Effector memory CD8-positive, alpha-beta T cell (primary cell): Measurements from ENCODE around the gene FAM170B.

ENCODE experiments used
- ATAC-seq: fragments of 150-1000 bp; cut with Tn5 transposase; replicated peaks from 2 replicates; pipeline ENCODE4 v1.10.0; 2021; ENCODE audit warnings: mild to moderate bottlenecking, moderate library complexity
- DNase-seq, 3 experiments: peaks; one replicate each; pipeline ENCODE4 v3.0.0; 2021
- H3K27ac Mint-ChIP-seq, 2 donors: one replicate each; pipeline ENCODE4 v1.8.0; 2022; ENCODE audit warnings: mild to moderate bottlenecking in 2 of 2, mixed read lengths in 2 of 2, moderate library complexity in 2 of 2
- H3K27me3 Mint-ChIP-seq, 2 donors: one replicate each; pipeline ENCODE4 v1.8.0; 2022; ENCODE audit warnings: mixed read lengths in 2 of 2
- H3K36me3 Mint-ChIP-seq: one replicate; pipeline ENCODE4 v1.8.0; 2022; ENCODE audit warnings: mild to moderate bottlenecking, moderate library complexity, mixed read lengths; ENCODE audit not compliant: insufficient read depth
- H3K4me1 Mint-ChIP-seq, 2 donors: one replicate each; pipeline ENCODE4 v1.8.0; 2022; ENCODE audit warnings: low read depth in 2 of 2, mixed read lengths in 2 of 2
- H3K4me3 Mint-ChIP-seq, 2 donors: one replicate each; pipeline ENCODE4 v1.8.0; 2022; ENCODE audit warnings: mild to moderate bottlenecking in 2 of 2, mixed read lengths in 2 of 2, moderate library complexity in 2 of 2
- H3K9me3 Mint-ChIP-seq, 2 donors: one replicate each; pipeline ENCODE4 v1.8.0; 2022; ENCODE audit warnings: mixed read lengths in 2 of 2

The FAM170B gene

GRCh38 chr10:49173853-49174252 lies 40.0 kb upstream of the FAM170B start:
- no peak for DNase-seq
- H3K9me3 Mint-ChIP-seq, result no peaks in the 10 kb centered on the region

GRCh38 chr10:49173201-49173772 lies 39.5 kb upstream of the FAM170B start:
- no peak for DNase-seq
- Mint-ChIP-seq H3K36me3 (no peaks in the 10 kb centered on the region), H3K4me1 (peaks cover 39 to 41% of the 10 kb centered on the region in 2 donors), H3K4me3 (no peak overlapping the region), H3K9me3 (no peaks in the 10 kb centered on the region), H3K27me3 (no peaks in the 10 kb centered on the region), H3K27ac (peak overlapping the region in 1 of 2 donors; percentile 71)
- no peak for ATAC-seq

More at GRCh38 chr10:49173853-49174252, 40.0 kb upstream of the FAM170B start:
- H3K36me3 Mint-ChIP-seq, result no peaks in the 10 kb centered on the region
- H3K27ac Mint-ChIP-seq, result peak overlapping the region; percentile 52 to 71
- ATAC-seq, result no peak
- H3K27me3 Mint-ChIP-seq, result no peaks in the 10 kb centered on the region
- H3K4me3 Mint-ChIP-seq, result no peak overlapping the region
- H3K4me1 Mint-ChIP-seq, result peaks cover 42 to 46% of the 10 kb centered on the region in 2 donors

GRCh38 chr10:49172777-49173132 lies 38.9 kb upstream of the FAM170B start:
- ATAC-seq (no peak), DNase-seq (no peak)
- no peaks in the 10 kb centered on the region for H3K36me3 Mint-ChIP-seq
- peaks cover 35 to 41% of the 10 kb centered on the region in 2 donors for H3K4me1 Mint-ChIP-seq
- H3K27ac Mint-ChIP-seq, result peak overlapping the region in 1 of 2 donors; percentile 71
- H3K27me3 Mint-ChIP-seq, result no peaks in the 10 kb centered on the region
- H3K9me3 Mint-ChIP-seq, result no peaks in the 10 kb centered on the region
- H3K4me3 Mint-ChIP-seq, result no peak overlapping the region

GRCh38 chr10:49172061-49172776 lies 38.4 kb upstream of the FAM170B start:
- peaks cover 30 to 37% of the 10 kb centered on the region in 2 donors for H3K4me1 Mint-ChIP-seq
- no peak overlapping the region for H3K4me3 Mint-ChIP-seq
- no peak for ATAC-seq
- peak overlapping the region in 1 of 2 donors; percentile 71 for H3K27ac Mint-ChIP-seq
- no peaks in the 10 kb centered on the region for H3K36me3 Mint-ChIP-seq
- H3K27me3 Mint-ChIP-seq, result no peaks in the 10 kb centered on the region
- no peaks in the 10 kb centered on the region for H3K9me3 Mint-ChIP-seq
- no peak for DNase-seq

GRCh38 chr10:49171326-49172060 lies 37.7 kb upstream of the FAM170B start:
- no peak overlapping the region for H3K4me3 Mint-ChIP-seq
- peak overlapping the region in 1 of 2 donors; percentile 53 for H3K27ac Mint-ChIP-seq
- peaks cover 28 to 34% of the 10 kb centered on the region in 2 donors for H3K4me1 Mint-ChIP-seq
- no peak for ATAC-seq
- no peaks in the 10 kb centered on the region for H3K9me3 Mint-ChIP-seq
- no peaks in the 10 kb centered on the region for H3K36me3 Mint-ChIP-seq
- no peaks in the 10 kb centered on the region for H3K27me3 Mint-ChIP-seq
- DNase-seq, result no peak

GRCh38 chr10:49170632-49171325 lies 37.0 kb upstream of the FAM170B start:
- no peak for DNase-seq
- Mint-ChIP-seq H3K4me1 (peaks cover 24 to 33% of the 10 kb centered on the region in 2 donors), H3K36me3 (no peaks in the 10 kb centered on the region), H3K27ac (peak overlapping the region; percentile 53 to 69), H3K27me3 (no peaks in the 10 kb centered on the region), H3K9me3 (no peaks in the 10 kb centered on the region), H3K4me3 (no peak overlapping the region)
- no peak for ATAC-seq

- Mint-ChIP-seq H3K9me3 (no peaks in the 10 kb centered on the region), H3K27me3 (no peaks in the 10 kb centered on the region), H3K36me3 (no peaks in the 10 kb centered on the region), H3K27ac (peak overlapping the region; percentile 49 to 69), H3K4me3 (no peak overlapping the region), H3K4me1 (peaks cover 27 to 38% of the 10 kb centered on the region in 2 donors)
- ATAC-seq, result no peak
- no peak for DNase-seq
These were observed 36.0 kb upstream of the FAM170B start for GRCh38 chr10:49169776-49170175.

- ATAC-seq (no peak), DNase-seq (no peak)
- H3K27ac Mint-ChIP-seq, result no peak overlapping the region
- no peaks in the 10 kb centered on the region for H3K27me3 Mint-ChIP-seq
- H3K36me3 Mint-ChIP-seq, result peaks cover 3% of the 10 kb centered on the region
- no peak overlapping the region for H3K4me3 Mint-ChIP-seq
- no peaks in the 10 kb centered on the region for H3K9me3 Mint-ChIP-seq
- H3K4me1 Mint-ChIP-seq, result peaks cover 29 to 46% of the 10 kb centered on the region in 2 donors
These were observed 35.1 kb upstream of the FAM170B start for GRCh38 chr10:49168831-49169500.

- no peaks in the 10 kb centered on the region for H3K9me3 Mint-ChIP-seq
- DNase-seq (no peak), ATAC-seq (no peak)
- H3K4me3 Mint-ChIP-seq, result no peak overlapping the region
- H3K27ac Mint-ChIP-seq, result peak overlapping the region; percentile 19 to 84
- H3K36me3 Mint-ChIP-seq, result peaks cover 3% of the 10 kb centered on the region
- peaks cover 25 to 41% of the 10 kb centered on the region in 2 donors for H3K4me1 Mint-ChIP-seq
- no peaks in the 10 kb centered on the region for H3K27me3 Mint-ChIP-seq
These were observed 34.3 kb upstream of the FAM170B start for GRCh38 chr10:49168171-49168540.

- peaks cover 20 to 36% of the 10 kb centered on the region in 2 donors for H3K4me1 Mint-ChIP-seq
- no peak overlapping the region for H3K4me3 Mint-ChIP-seq
- no peaks in the 10 kb centered on the region for H3K9me3 Mint-ChIP-seq
- H3K27ac Mint-ChIP-seq, result peak overlapping the region in 1 of 2 donors; percentile 85
- peaks cover 3% of the 10 kb centered on the region for H3K36me3 Mint-ChIP-seq
- ATAC-seq (no peak), DNase-seq (no peak)
- H3K27me3 Mint-ChIP-seq, result no peaks in the 10 kb centered on the region
These were observed 33.8 kb upstream of the FAM170B start for GRCh38 chr10:49167425-49168170.

GRCh38 chr10:49166484-49167400 lies 32.9 kb upstream of the FAM170B start:
- H3K36me3 Mint-ChIP-seq, result peaks cover 3% of the 10 kb centered on the region
- DNase-seq (no peak), ATAC-seq (no peak)
- H3K4me3 Mint-ChIP-seq, result no peak overlapping the region
- peak overlapping the region; percentile 36 to 85 for H3K27ac Mint-ChIP-seq
- no peaks in the 10 kb centered on the region for H3K27me3 Mint-ChIP-seq
- H3K9me3 Mint-ChIP-seq, result no peaks in the 10 kb centered on the region
- peaks cover 20 to 31% of the 10 kb centered on the region in 2 donors for H3K4me1 Mint-ChIP-seq
